ENCODE data around the gene KDM8.

Gene KDM8

GRCh38 chr16:27179500-27180072 is 23.7 kb upstream of the KDM8 start:
- no peak for TF ChIP-seq GATA1 (IDR thresholded peaks at IDR 0.05; ENCODE audit: low read depth, low read length)
- DNase-seq: peak; percentile 77 to 85

GRCh38 chr16:27181019-27181790 is 22.1 kb upstream of the KDM8 start:
- DNase-seq: no peak
- TF ChIP-seq POLR2A (IDR thresholded peaks at IDR 0.05; ENCODE audit: low read length) (no peak), GATA1 (IDR thresholded peaks at IDR 0.05; ENCODE audit: low read depth, low read length) (no peak)

- no peak for DNase-seq
- no peak for TF ChIP-seq POLR2A (IDR thresholded peaks at IDR 0.05; ENCODE audit: low read length)
- no peak for TF ChIP-seq GATA1 (IDR thresholded peaks at IDR 0.05; ENCODE audit: low read depth, low read length)
Observed at GRCh38 chr16:27182906-27183405, 20.4 kb upstream of the KDM8 start.

- TF ChIP-seq POLR2A (IDR thresholded peaks at IDR 0.05; ENCODE audit: low read length) (no peak), GATA1 (IDR thresholded peaks at IDR 0.05; ENCODE audit: low read depth, low read length) (no peak)
- DNase-seq: no peak
Observed at GRCh38 chr16:27185776-27186130, 17.6 kb upstream of the KDM8 start.

- DNase-seq: no peak
- TF ChIP-seq GATA1 (IDR thresholded peaks at IDR 0.05; ENCODE audit: low read depth, low read length) (no peak), POLR2A (IDR thresholded peaks at IDR 0.05; ENCODE audit: low read length) (no peak)
Observed at GRCh38 chr16:27188633-27189032, 14.7 kb upstream of the KDM8 start.

- no peak for TF ChIP-seq POLR2A (IDR thresholded peaks at IDR 0.05; ENCODE audit: low read length)
- TF ChIP-seq GATA1 (IDR thresholded peaks at IDR 0.05; ENCODE audit: low read depth, low read length): no peak
- DNase-seq: no peak
Observed at GRCh38 chr16:27189335-27189972, 13.9 kb upstream of the KDM8 start.

GRCh38 chr16:27190316-27190871 is 12.9 kb upstream of the KDM8 start:
- DNase-seq: no peak
- TF ChIP-seq POLR2A (IDR thresholded peaks at IDR 0.05; ENCODE audit: low read length): no peak
- TF ChIP-seq GATA1 (IDR thresholded peaks at IDR 0.05; ENCODE audit: low read depth, low read length): no peak

GRCh38 chr16:27191352-27191924 is 11.9 kb upstream of the KDM8 start:
- no peak for DNase-seq
- no peak for TF ChIP-seq POLR2A (IDR thresholded peaks at IDR 0.05; ENCODE audit: low read length)
- TF ChIP-seq GATA1 (IDR thresholded peaks at IDR 0.05; ENCODE audit: low read depth, low read length): no peak

- DNase-seq: no peak
- TF ChIP-seq POLR2A (IDR thresholded peaks at IDR 0.05; ENCODE audit: low read length): no peak
- no peak for TF ChIP-seq GATA1 (IDR thresholded peaks at IDR 0.05; ENCODE audit: low read depth, low read length)
Observed at GRCh38 chr16:27193300-27193990, 9.9 kb upstream of the KDM8 start.

GRCh38 chr16:27195076-27195741 is 8.1 kb upstream of the KDM8 start:
- DNase-seq: no peak
- TF ChIP-seq POLR2A (IDR thresholded peaks at IDR 0.05; ENCODE audit: low read length): no peak
- TF ChIP-seq GATA1 (IDR thresholded peaks at IDR 0.05; ENCODE audit: low read depth, low read length): no peak

GRCh38 chr16:27195941-27196595 is 7.3 kb upstream of the KDM8 start:
- DNase-seq: no peak

GRCh38 chr16:27197004-27197403 is 6.3 kb upstream of the KDM8 start:
- no peak for TF ChIP-seq POLR2A (IDR thresholded peaks at IDR 0.05; ENCODE audit: low read length)
- TF ChIP-seq GATA1 (IDR thresholded peaks at IDR 0.05; ENCODE audit: low read depth, low read length): no peak
- DNase-seq: no peak

More at GRCh38 chr16:27195941-27196595, 7.3 kb upstream of the KDM8 start:
- TF ChIP-seq GATA1 (IDR thresholded peaks at IDR 0.05; ENCODE audit: low read depth, low read length) (no peak), POLR2A (IDR thresholded peaks at IDR 0.05; ENCODE audit: low read length) (no peak)

Measured in erythroblast (primary cell).